ENCODE data around the gene CAPN1.

CAPN1 gene

DNA sequence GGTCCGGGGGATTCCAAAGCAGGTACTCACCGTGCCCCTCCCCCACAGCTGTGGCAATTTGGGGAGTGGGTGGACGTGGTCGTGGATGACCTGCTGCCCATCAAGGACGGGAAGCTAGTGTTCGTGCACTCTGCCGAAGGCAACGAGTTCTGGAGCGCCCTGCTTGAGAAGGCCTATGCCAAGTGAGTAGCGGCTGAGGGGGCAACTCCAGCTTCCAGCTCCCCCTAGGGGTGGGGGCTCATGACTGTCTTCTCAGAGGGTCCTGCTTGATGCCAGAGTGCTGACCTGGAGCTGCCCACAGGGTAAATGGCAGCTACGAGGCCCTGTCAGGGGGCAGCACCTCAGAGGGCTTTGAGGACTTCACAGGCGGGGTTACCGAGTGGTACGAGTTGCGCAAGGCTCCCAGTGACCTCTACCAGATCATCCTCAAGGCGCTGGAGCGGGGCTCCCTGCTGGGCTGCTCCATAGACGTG is 4.2 kb downstream of the CAPN1 start:
- TF ChIP-seq, protein P1, sequence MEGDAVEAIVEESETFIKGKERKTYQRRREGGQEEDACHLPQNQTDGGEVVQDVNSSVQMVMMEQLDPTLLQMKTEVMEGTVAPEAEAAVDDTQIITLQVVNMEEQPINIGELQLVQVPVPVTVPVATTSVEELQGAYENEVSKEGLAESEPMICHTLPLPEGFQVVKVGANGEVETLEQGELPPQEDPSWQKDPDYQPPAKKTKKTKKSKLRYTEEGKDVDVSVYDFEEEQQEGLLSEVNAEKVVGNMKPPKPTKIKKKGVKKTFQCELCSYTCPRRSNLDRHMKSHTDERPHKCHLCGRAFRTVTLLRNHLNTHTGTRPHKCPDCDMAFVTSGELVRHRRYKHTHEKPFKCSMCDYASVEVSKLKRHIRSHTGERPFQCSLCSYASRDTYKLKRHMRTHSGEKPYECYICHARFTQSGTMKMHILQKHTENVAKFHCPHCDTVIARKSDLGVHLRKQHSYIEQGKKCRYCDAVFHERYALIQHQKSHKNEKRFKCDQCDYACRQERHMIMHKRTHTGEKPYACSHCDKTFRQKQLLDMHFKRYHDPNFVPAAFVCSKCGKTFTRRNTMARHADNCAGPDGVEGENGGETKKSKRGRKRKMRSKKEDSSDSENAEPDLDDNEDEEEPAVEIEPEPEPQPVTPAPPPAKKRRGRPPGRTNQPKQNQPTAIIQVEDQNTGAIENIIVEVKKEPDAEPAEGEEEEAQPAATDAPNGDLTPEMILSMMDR (IDR thresholded peaks at IDR 0.05; ENCODE audit: low read length): no peak
- TF ChIP-seq EZH2phosphoT487 (IDR thresholded peaks at IDR 0.05; ENCODE audit: low read length): no peak
- TF ChIP-seq EZH2 (optimal IDR thresholded peaks at IDR 0.05; ENCODE audit: low read depth, low read length): no peak
- no peaks in the 10 kb centered on the region for H4K20me1 ChIP-seq (ENCODE audit: insufficient read depth, low read length)
- H3K27me3 ChIP-seq (replicated peaks; ENCODE audit: insufficient read depth, low read length): no peaks in the 10 kb centered on the region
- H3K36me3 ChIP-seq (replicated peaks; ENCODE audit: insufficient read depth, low read length): no peaks in the 10 kb centered on the region
- H3F3A ChIP-seq (ENCODE audit: insufficient read depth, low read length): no peaks in the 10 kb centered on the region
- H3K27ac ChIP-seq (ENCODE audit: low read length): no peak overlapping the region
- no peak overlapping the region for H3K9ac ChIP-seq (ENCODE audit: low read length)
- no peaks in the 10 kb centered on the region for H3K9me2 ChIP-seq (replicated peaks; ENCODE audit: insufficient read depth, low read length)
- H3K4me1 ChIP-seq (ENCODE audit: low read length): 0 out of 2 replicates have a peak, but pooled peaks cover 6% of the 10 kb centered on the region
- H3K4me2 ChIP-seq (ENCODE audit: low read depth, low read length): no peak overlapping the region
- no peak for DNase-seq
- no peak overlapping the region for H2AFZ ChIP-seq (ENCODE audit: low read length)
- peaks cover 21% of the 10 kb centered on the region for H3K79me2 ChIP-seq (ENCODE audit: low read length)
- no peaks in the 10 kb centered on the region for H3K9me3 ChIP-seq (replicated peaks; ENCODE audit: insufficient read depth, low read length)
- no peak overlapping the region for H3K4me3 ChIP-seq (ENCODE audit: low read length)

DNA sequence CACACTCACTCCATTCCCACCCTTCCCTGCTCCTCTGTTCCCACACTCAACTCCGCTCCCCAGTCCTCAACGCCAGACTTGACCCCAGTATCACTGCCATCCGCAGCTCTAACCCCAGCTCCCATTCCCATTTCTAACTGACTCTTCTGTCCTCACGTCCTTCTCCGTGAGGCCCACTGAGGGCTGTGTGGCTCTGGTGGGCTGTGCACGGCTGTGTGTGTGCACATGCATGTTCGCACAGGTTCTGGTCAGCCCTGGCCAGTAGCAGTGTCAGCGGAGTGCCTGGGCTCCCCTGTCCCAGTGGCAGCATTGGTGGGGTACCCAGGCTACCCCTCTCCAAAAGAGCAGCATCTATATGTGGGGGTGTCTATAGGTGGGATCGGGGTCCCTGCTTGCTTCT is 5.0 kb downstream of the CAPN1 start:
- no peak overlapping the region for H3K4me3 ChIP-seq (ENCODE audit: low read length)
- no peaks in the 10 kb centered on the region for H3F3A ChIP-seq (ENCODE audit: insufficient read depth, low read length)
- H3K4me1 ChIP-seq (ENCODE audit: low read length): 0 out of 2 replicates have a peak, but pooled peaks cover 6% of the 10 kb centered on the region
- no peaks in the 10 kb centered on the region for H3K9me2 ChIP-seq (replicated peaks; ENCODE audit: insufficient read depth, low read length)
- no peaks in the 10 kb centered on the region for H3K27me3 ChIP-seq (replicated peaks; ENCODE audit: insufficient read depth, low read length)
- no peak for DNase-seq
- peaks cover 21% of the 10 kb centered on the region for H3K79me2 ChIP-seq (ENCODE audit: low read length)
- H3K27ac ChIP-seq (ENCODE audit: low read length): no peak overlapping the region
- H3K9ac ChIP-seq (ENCODE audit: low read length): no peak overlapping the region
- no peaks in the 10 kb centered on the region for H4K20me1 ChIP-seq (ENCODE audit: insufficient read depth, low read length)
- no peaks in the 10 kb centered on the region for H3K36me3 ChIP-seq (replicated peaks; ENCODE audit: insufficient read depth, low read length)
- TF ChIP-seq, protein P1 (IDR thresholded peaks at IDR 0.05; ENCODE audit: low read length): no peak
- no peak for TF ChIP-seq EZH2 (optimal IDR thresholded peaks at IDR 0.05; ENCODE audit: low read depth, low read length)
- no peak for TF ChIP-seq EZH2phosphoT487 (IDR thresholded peaks at IDR 0.05; ENCODE audit: low read length)
- no peak overlapping the region for H3K4me2 ChIP-seq (ENCODE audit: low read depth, low read length)
- no peaks in the 10 kb centered on the region for H3K9me3 ChIP-seq (replicated peaks; ENCODE audit: insufficient read depth, low read length)
- no peak overlapping the region for H2AFZ ChIP-seq (ENCODE audit: low read length)

DNA sequence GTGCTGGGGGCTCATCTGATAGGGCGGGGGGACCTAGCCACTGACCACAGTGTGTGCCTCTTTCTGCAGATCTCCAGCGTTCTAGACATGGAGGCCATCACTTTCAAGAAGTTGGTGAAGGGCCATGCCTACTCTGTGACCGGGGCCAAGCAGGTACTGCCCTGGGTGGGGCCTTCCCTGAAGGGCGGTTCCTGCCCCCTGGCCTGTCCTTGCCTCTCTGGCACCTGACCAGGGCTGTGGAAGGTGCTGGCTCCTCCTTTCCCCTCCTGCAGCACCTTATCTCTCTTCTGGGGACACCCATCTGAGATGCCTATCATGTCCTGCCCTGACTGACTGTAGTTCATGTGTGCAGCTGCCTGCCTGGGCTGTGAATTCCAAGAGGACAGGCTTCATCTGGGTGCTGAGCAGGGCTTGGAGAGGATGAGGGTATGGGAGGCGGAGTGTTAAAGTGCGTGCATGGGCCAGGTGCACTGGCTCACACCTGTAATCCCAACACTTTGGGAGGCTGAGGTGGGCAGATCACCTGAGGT is 5.5 kb downstream of the CAPN1 start:
- Histone ChIP-seq H3K4me3 (ENCODE audit: low read length) (no peak overlapping the region), H3K9me2 (replicated peaks; ENCODE audit: insufficient read depth, low read length) (no peaks in the 10 kb centered on the region), H3K36me3 (replicated peaks; ENCODE audit: insufficient read depth, low read length) (no peaks in the 10 kb centered on the region), H3K9me3 (replicated peaks; ENCODE audit: insufficient read depth, low read length) (no peaks in the 10 kb centered on the region), H2AFZ (ENCODE audit: low read length) (no peak overlapping the region), H3K27ac (ENCODE audit: low read length) (no peak overlapping the region), H3F3A (ENCODE audit: insufficient read depth, low read length) (no peaks in the 10 kb centered on the region), H4K20me1 (ENCODE audit: insufficient read depth, low read length) (no peaks in the 10 kb centered on the region), H3K4me1 (ENCODE audit: low read length) (0 out of 2 replicates have a peak, but pooled peaks cover 6% of the 10 kb centered on the region), H3K4me2 (ENCODE audit: low read depth, low read length) (no peak overlapping the region), H3K27me3 (replicated peaks; ENCODE audit: insufficient read depth, low read length) (no peaks in the 10 kb centered on the region), H3K79me2 (ENCODE audit: low read length) (peaks cover 17% of the 10 kb centered on the region), H3K9ac (ENCODE audit: low read length) (no peak overlapping the region)
- TF ChIP-seq EZH2 (optimal IDR thresholded peaks at IDR 0.05; ENCODE audit: low read depth, low read length): no peak
- no peak for TF ChIP-seq EZH2phosphoT487 (IDR thresholded peaks at IDR 0.05; ENCODE audit: low read length)
- TF ChIP-seq, protein P1 (IDR thresholded peaks at IDR 0.05; ENCODE audit: low read length): no peak
- no peak for DNase-seq

All from MM.1S (cell line).